GM18873 (cell line): Measurements from ENCODE around the gene ASB13.
"Not testable (repeated sequence)": the region's sequence is repeated elsewhere in the genome, so short reads cannot be mapped to it uniquely, and the experiment has no call there.

ENCODE experiments used
- ATAC-seq: cut with Tn5 transposase; IDR thresholded peaks from one replicate; pipeline ENCODE4 v1.9.1; 2021; ENCODE audit warnings: mild to moderate bottlenecking, moderate library complexity, moderate number of reproducible peaks; ENCODE audit not compliant: unreplicated experiment, low FRiP score

The ASB13 gene

GRCh38 chr10:5593347-5593746 is 73.0 kb downstream of the ASB13 start:
- ATAC-seq: not testable (repeated sequence)

- no peak for ATAC-seq
These were observed 74.3 kb downstream of the ASB13 start for GRCh38 chr10:5592070-5592469.

- no peak for ATAC-seq
These were observed 75.0 kb downstream of the ASB13 start for GRCh38 chr10:5591336-5591824.

- no peak for ATAC-seq
These were observed 75.6 kb downstream of the ASB13 start for GRCh38 chr10:5590816-5591215.

- no peak for ATAC-seq
These were observed 76.5 kb downstream of the ASB13 start for GRCh38 chr10:5589661-5590511.

GRCh38 chr10:5589011-5589660 is 77.3 kb downstream of the ASB13 start:
- no peak for ATAC-seq
